GM12801 (cell line): ENCODE measurements around the gene GPR141.

ENCODE experiments used
- CTCF ChIP-seq: IDR thresholded peaks from one replicate; pipeline ENCODE4 v1.5.1; 2011; ENCODE audit warnings: control low read depth; ENCODE audit not compliant: insufficient read length; ENCODE audit errors: extremely low read depth

GPR141 gene

GRCh38 chr7:37759526-37759925, 76.0 kb downstream of the GPR141 start:
- TF ChIP-seq CTCF: no peak

GRCh38 chr7:37765421-37765829, 81.9 kb downstream of the GPR141 start:
- TF ChIP-seq CTCF: no peak

- no peak for TF ChIP-seq CTCF
Observed at GRCh38 chr7:37765872-37766525, 82.4 kb downstream of the GPR141 start.

- TF ChIP-seq CTCF: no peak
Observed at GRCh38 chr7:37768611-37769010, 85.0 kb downstream of the GPR141 start.

GRCh38 chr7:37769291-37769690, 85.7 kb downstream of the GPR141 start:
- TF ChIP-seq CTCF: no peak

GRCh38 chr7:37769726-37770125, 86.2 kb downstream of the GPR141 start:
- TF ChIP-seq CTCF: no peak

GRCh38 chr7:37770838-37771237, 87.3 kb downstream of the GPR141 start:
- TF ChIP-seq CTCF: no peak
